ENCODE results near the gene SPATA20.

SPATA20 gene

DNA sequence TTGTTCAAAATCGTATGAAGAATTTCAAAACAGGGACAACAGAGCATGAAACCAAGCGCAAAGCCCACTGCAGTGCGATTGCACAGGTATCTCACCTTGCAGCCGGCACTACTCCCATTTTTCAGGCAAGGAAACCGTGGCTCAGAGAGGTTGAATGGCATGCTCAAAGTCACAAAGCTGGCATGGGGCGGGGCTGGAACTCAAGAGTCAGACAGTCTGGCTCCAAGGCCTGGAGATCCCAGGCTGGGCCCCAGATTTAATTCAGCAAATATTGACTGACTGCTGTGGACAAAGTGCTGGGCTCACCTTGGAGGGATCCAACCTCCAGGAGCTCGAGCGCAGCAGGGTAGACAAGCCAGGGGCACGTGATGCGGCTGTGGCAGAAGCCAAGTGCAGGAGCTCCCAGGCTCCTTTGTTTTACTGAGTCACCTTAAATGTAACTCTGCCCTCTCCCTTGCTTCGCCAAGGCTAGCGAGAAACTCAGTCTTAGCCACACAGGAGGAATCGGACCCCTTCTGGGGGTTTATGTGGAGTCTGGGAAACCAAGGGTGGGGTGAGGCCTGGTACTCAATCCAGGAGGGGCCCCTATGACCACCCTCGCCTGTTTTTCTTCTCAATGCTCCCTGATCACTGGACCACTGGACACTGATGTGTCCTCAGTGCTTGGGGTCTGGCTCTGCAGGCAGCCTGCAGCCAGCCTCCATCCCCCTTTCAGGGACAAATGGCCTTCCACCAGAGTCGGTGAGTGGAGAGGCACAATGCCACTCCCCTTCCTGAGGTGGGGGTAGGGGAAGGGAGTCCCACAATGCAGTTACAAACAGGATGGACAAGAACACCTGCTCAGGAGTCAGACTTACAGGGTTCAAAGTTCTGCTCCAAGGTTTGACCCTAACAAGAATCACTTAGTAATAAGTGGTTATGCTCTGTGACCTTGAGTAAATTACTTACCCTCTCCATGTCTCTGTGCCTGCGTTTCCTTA lies 3.9 kb upstream of the SPATA20 start:
- Histone ChIP-seq H3K36me3 (ENCODE audit: control insufficient read depth, insufficient read depth, low read length) (no peaks in the 10 kb centered on the region), H3K27me3 (replicated peaks; ENCODE audit: control insufficient read depth, insufficient read depth, low read length) (no peaks in the 10 kb centered on the region), H3K4me3 (replicated peaks; ENCODE audit: low read depth, low read length) (no peak overlapping the region)
- TF ChIP-seq, protein P1, sequence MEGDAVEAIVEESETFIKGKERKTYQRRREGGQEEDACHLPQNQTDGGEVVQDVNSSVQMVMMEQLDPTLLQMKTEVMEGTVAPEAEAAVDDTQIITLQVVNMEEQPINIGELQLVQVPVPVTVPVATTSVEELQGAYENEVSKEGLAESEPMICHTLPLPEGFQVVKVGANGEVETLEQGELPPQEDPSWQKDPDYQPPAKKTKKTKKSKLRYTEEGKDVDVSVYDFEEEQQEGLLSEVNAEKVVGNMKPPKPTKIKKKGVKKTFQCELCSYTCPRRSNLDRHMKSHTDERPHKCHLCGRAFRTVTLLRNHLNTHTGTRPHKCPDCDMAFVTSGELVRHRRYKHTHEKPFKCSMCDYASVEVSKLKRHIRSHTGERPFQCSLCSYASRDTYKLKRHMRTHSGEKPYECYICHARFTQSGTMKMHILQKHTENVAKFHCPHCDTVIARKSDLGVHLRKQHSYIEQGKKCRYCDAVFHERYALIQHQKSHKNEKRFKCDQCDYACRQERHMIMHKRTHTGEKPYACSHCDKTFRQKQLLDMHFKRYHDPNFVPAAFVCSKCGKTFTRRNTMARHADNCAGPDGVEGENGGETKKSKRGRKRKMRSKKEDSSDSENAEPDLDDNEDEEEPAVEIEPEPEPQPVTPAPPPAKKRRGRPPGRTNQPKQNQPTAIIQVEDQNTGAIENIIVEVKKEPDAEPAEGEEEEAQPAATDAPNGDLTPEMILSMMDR (IDR thresholded peaks at IDR 0.05; ENCODE audit: insufficient read depth, low read length, poor library complexity, severe bottlenecking) = no peak
- DNase-seq (ENCODE audit: extremely low read depth, insufficient read length) = no peak

DNA sequence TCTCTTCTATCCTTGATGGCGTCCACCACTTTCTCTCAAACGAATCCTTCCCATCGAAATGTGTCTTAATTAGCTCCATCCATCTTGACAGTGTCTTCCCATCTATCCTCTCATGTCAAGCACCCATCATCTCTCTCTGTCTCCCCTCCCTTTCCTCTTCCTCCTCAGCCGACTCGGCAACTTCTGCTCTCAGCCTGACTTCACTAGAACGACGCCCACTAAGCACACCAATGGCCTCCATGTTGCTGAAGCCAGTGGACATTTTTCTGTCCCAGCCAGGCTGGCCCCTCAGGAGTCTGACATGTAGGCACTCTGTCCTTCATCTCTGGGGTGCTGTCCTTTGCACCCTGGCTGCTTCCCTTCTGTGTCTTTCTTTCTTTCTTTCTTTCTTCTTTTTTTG lies 2.5 kb upstream of the SPATA20 start:
- TF ChIP-seq, protein P1 (IDR thresholded peaks at IDR 0.05; ENCODE audit: insufficient read depth, low read length, poor library complexity, severe bottlenecking) = no peak
- no peak for DNase-seq (ENCODE audit: extremely low read depth, insufficient read length)
- Histone ChIP-seq H3K4me3 (replicated peaks; ENCODE audit: low read depth, low read length) (no peak overlapping the region), H3K27me3 (replicated peaks; ENCODE audit: control insufficient read depth, insufficient read depth, low read length) (no peaks in the 10 kb centered on the region), H3K36me3 (ENCODE audit: control insufficient read depth, insufficient read depth, low read length) (peaks cover 4% of the 10 kb centered on the region)

DNA sequence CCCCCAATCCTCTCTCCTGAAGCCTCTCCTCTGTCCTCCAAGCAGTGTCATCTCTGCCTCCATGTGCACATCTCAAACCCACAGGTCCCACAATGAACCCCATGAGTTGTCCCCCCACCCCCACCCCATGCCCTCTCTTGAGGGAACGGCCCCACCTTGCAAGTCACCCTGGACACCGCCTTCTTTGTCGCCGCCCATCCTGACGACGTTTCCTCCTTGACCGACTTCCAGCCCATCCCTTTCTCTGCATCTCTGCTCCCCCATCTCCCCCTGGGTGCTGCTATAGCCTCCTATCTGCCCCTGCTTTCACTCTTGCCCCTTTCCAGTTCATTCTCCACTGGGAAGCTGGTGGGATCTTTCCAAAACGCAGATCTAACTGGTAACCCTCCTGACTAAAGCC lies 1.7 kb upstream of the SPATA20 start:
- no peaks in the 10 kb centered on the region for H3K27me3 ChIP-seq (replicated peaks; ENCODE audit: control insufficient read depth, insufficient read depth, low read length)
- DNase-seq (ENCODE audit: extremely low read depth, insufficient read length) = no peak
- TF ChIP-seq, protein P1 (IDR thresholded peaks at IDR 0.05; ENCODE audit: insufficient read depth, low read length, poor library complexity, severe bottlenecking) = no peak
- H3K36me3 ChIP-seq (ENCODE audit: control insufficient read depth, insufficient read depth, low read length) = peaks cover 7% of the 10 kb centered on the region
- no peak overlapping the region for H3K4me3 ChIP-seq (replicated peaks; ENCODE audit: low read depth, low read length)

DNA sequence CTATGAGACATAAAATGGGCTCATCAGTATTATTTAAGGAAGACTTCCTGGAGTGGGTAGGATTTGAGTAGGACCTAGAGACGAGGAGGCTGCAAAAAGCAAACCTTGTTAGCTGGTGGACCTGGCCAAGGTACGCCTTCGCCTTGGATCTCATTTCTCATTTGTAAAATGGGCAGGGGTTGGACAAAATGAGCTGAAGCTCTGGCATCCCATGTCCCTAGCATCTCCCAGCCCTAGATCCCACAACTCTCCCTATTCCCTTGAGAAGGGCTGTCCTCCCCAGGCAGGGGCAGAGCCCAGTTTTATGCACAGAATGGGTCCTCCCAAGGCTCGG lies 306 bp upstream of the SPATA20 start:
- TF ChIP-seq, protein P1 (IDR thresholded peaks at IDR 0.05; ENCODE audit: insufficient read depth, low read length, poor library complexity, severe bottlenecking) = no peak
- Histone ChIP-seq H3K4me3 (replicated peaks; ENCODE audit: low read depth, low read length) (no peak overlapping the region; the same call in 1 of the 2 replicates), H3K36me3 (ENCODE audit: control insufficient read depth, insufficient read depth, low read length) (peaks cover 11% of the 10 kb centered on the region), H3K27me3 (replicated peaks; ENCODE audit: control insufficient read depth, insufficient read depth, low read length) (no peaks in the 10 kb centered on the region)
- DNase-seq (ENCODE audit: extremely low read depth, insufficient read length) = no peak

- H3K36me3 ChIP-seq (ENCODE audit: control insufficient read depth, insufficient read depth, low read length) = peaks cover 11% of the 10 kb centered on the region
- no peak for DNase-seq (ENCODE audit: extremely low read depth, insufficient read length)
- H3K27me3 ChIP-seq (replicated peaks; ENCODE audit: control insufficient read depth, insufficient read depth, low read length) = no peaks in the 10 kb centered on the region
- H3K4me3 ChIP-seq (replicated peaks; ENCODE audit: low read depth, low read length) = peak overlapping the region; percentile 85
- TF ChIP-seq, protein P1 (IDR thresholded peaks at IDR 0.05; ENCODE audit: insufficient read depth, low read length, poor library complexity, severe bottlenecking) = no peak
These were observed 736 bp downstream of the SPATA20 start for GRCh38 chr17:50547736-50548083.

Measured in GM06990 (cell line).